ENCODE results near the gene CEBPB. TPM values are rescaled to one million over a fixed set of nuclear protein-coding genes. Genes with fewer than 3 reads are reported as not detected.

The CEBPB gene
- total and polyA plus RNA-seq, 2 donors (not counting 1 experiment from before 2014, with no cell fraction given), result 21.0 to 106 TPM

GRCh38 chr20:50194831-50195523, 4.3 kb downstream of the CEBPB start:
- Histone ChIP-seq H3K9me3 (ENCODE audit: control insufficient read depth, insufficient read depth, low read depth, low read length) (no peaks in the 10 kb centered on the region), H3K9ac (ENCODE audit: insufficient read depth, low read length) (peak overlapping the region; percentile 4), H3K27me3 (ENCODE audit: control insufficient read depth, insufficient read depth, low read length) (no peaks in the 10 kb centered on the region), H3K4me1 (ENCODE audit: control insufficient read depth, extremely low read depth, insufficient read depth, low read length) (peaks cover 6% of the 10 kb centered on the region), H3K36me3 (ENCODE audit: control insufficient read depth, insufficient read depth, low read length) (peaks cover 16% of the 10 kb centered on the region), H3K27ac (ENCODE audit: insufficient read depth, low read length) (peak overlapping the region; percentile 98), H3K79me2 (ENCODE audit: control insufficient read depth, insufficient read depth, low read length) (peaks cover 41% of the 10 kb centered on the region), H4K20me1 (ENCODE audit: control insufficient read depth, extremely low read depth, insufficient read depth, low read length) (no peaks in the 10 kb centered on the region), H2AFZ (ENCODE audit: low read length) (no peak overlapping the region), H3K4me2 (ENCODE audit: extremely low read depth, insufficient read depth, low read length) (peak overlapping the region; percentile 72), H3K4me3 (replicated peaks in 1 of 4; ENCODE audit: control extremely low read depth in 1 of 4, insufficient read depth in 1 of 4, low read depth in 3 of 4, low read length in 4 of 4) (peak overlapping the region in 3 of 4 experiments; percentile 1 to 99 (median 82))
- TF ChIP-seq EZH2 (IDR thresholded peaks at IDR 0.05; ENCODE audit: low read length, missing control alignments), result no peak
- no peak for TF ChIP-seq CTCF (conservative IDR thresholded peaks at IDR 0.05 in 1 of 2, IDR thresholded peaks at IDR 0.05 in 1 of 2; ENCODE audit: low read depth in 1 of 2, low read length in 2 of 2)
- peak in 1 of 2 donors; percentile 58 for DNase-seq (ENCODE audit: low read depth in 2 of 2)

GRCh38 chr20:50195524-50196120, 5.0 kb downstream of the CEBPB start:
- Histone ChIP-seq H3K4me1 (ENCODE audit: control insufficient read depth, extremely low read depth, insufficient read depth, low read length) (peaks cover 6% of the 10 kb centered on the region), H3K27me3 (ENCODE audit: control insufficient read depth, insufficient read depth, low read length) (no peaks in the 10 kb centered on the region), H2AFZ (ENCODE audit: low read length) (no peak overlapping the region), H3K36me3 (ENCODE audit: control insufficient read depth, insufficient read depth, low read length) (peaks cover 16% of the 10 kb centered on the region), H4K20me1 (ENCODE audit: control insufficient read depth, extremely low read depth, insufficient read depth, low read length) (no peaks in the 10 kb centered on the region), H3K9me3 (ENCODE audit: control insufficient read depth, insufficient read depth, low read depth, low read length) (no peaks in the 10 kb centered on the region), H3K9ac (ENCODE audit: insufficient read depth, low read length) (no peak overlapping the region), H3K4me2 (ENCODE audit: extremely low read depth, insufficient read depth, low read length) (no peak overlapping the region), H3K27ac (ENCODE audit: insufficient read depth, low read length) (no peak overlapping the region), H3K79me2 (ENCODE audit: control insufficient read depth, insufficient read depth, low read length) (peaks cover 41% of the 10 kb centered on the region), H3K4me3 (replicated peaks in 1 of 4; ENCODE audit: control extremely low read depth in 1 of 4, insufficient read depth in 1 of 4, low read depth in 3 of 4, low read length in 4 of 4) (peak overlapping the region in 1 of 4 experiments; percentile 99)
- DNase-seq (ENCODE audit: low read depth in 2 of 2), result no peak
- TF ChIP-seq CTCF (conservative IDR thresholded peaks at IDR 0.05 in 1 of 2, IDR thresholded peaks at IDR 0.05 in 1 of 2; ENCODE audit: low read depth in 1 of 2, low read length in 2 of 2), result no peak
- TF ChIP-seq EZH2 (IDR thresholded peaks at IDR 0.05; ENCODE audit: low read length, missing control alignments), result no peak

GRCh38 chr20:50196248-50196647, 5.6 kb downstream of the CEBPB start:
- no peak for DNase-seq (ENCODE audit: low read depth in 2 of 2)
- H3K27me3 ChIP-seq (ENCODE audit: control insufficient read depth, insufficient read depth, low read length), result no peaks in the 10 kb centered on the region
- H3K27ac ChIP-seq (ENCODE audit: insufficient read depth, low read length), result no peak overlapping the region
- no peak overlapping the region for H3K4me2 ChIP-seq (ENCODE audit: extremely low read depth, insufficient read depth, low read length)
- H3K9me3 ChIP-seq (ENCODE audit: control insufficient read depth, insufficient read depth, low read depth, low read length), result no peaks in the 10 kb centered on the region
- peaks cover 40% of the 10 kb centered on the region for H3K79me2 ChIP-seq (ENCODE audit: control insufficient read depth, insufficient read depth, low read length)
- peaks cover 16% of the 10 kb centered on the region for H3K36me3 ChIP-seq (ENCODE audit: control insufficient read depth, insufficient read depth, low read length)
- no peaks in the 10 kb centered on the region for H4K20me1 ChIP-seq (ENCODE audit: control insufficient read depth, extremely low read depth, insufficient read depth, low read length)
- TF ChIP-seq CTCF (conservative IDR thresholded peaks at IDR 0.05 in 1 of 2, IDR thresholded peaks at IDR 0.05 in 1 of 2; ENCODE audit: low read depth in 1 of 2, low read length in 2 of 2) (no peak), EZH2 (IDR thresholded peaks at IDR 0.05; ENCODE audit: low read length, missing control alignments) (no peak)
- H2AFZ ChIP-seq (ENCODE audit: low read length), result no peak overlapping the region
- H3K4me3 ChIP-seq (replicated peaks in 1 of 4; ENCODE audit: control extremely low read depth in 1 of 4, insufficient read depth in 1 of 4, low read depth in 3 of 4, low read length in 4 of 4), result no peak overlapping the region
- no peak overlapping the region for H3K9ac ChIP-seq (ENCODE audit: insufficient read depth, low read length)
- H3K4me1 ChIP-seq (ENCODE audit: control insufficient read depth, extremely low read depth, insufficient read depth, low read length), result peaks cover 6% of the 10 kb centered on the region

Data from fibroblast of lung (primary cell).